HEK293 (cell line): ENCODE measurements around the gene CCN2.

Experiments used
- CTCF ChIA-PET: fragments of 350-600 bp; formaldehyde crosslinking; extraction: SDS; loops from one replicate; lab custom pipeline; 2021; ENCODE audit warnings: antibody characterized with exemption; lab: Yijun Ruan, JAX
- POLR2A ChIA-PET: fragments of 300-600 bp; formaldehyde crosslinking; extraction: SDS; loops from one replicate; lab custom pipeline; 2020; ENCODE audit warnings: antibody characterized with exemption, inconsistent platforms; lab: Yijun Ruan, JAX
- H3K27ac ChIP-seq: fragments of 200-500 bp; sonication (Bioruptor generic); 2 replicates; pipeline ENCODE4 v1.5.1; 2014; ENCODE audit warnings: low read depth, low read length, control low read depth, inconsistent platforms; ENCODE audit errors: extremely low read depth
- H3K36me3 ChIP-seq, 2 experiments: fragments of 200-500 bp in 1 of 2; sonication (Bioruptor generic) in 1 of 2; 1 replicate in 1 of 2; 2 replicates in 1 of 2; pipeline ENCODE4 v1.5.1; 2014 to 2017; ENCODE audit warnings: inconsistent platforms in 2 of 2, low read length in 2 of 2; ENCODE audit not compliant: control insufficient read depth in 2 of 2, insufficient read depth in 1 of 2
- H3K4me1 ChIP-seq: fragments of 200-500 bp; sonication (Bioruptor generic); 2 replicates; pipeline ENCODE4 v1.5.1; 2014; ENCODE audit warnings: mild to moderate bottlenecking, low read length, inconsistent platforms; ENCODE audit not compliant: control insufficient read depth, insufficient read depth
- H3K4me3 ChIP-seq: 2 replicates; pipeline ENCODE4 v1.5.1; 2011; ENCODE audit warnings: low read depth, mild to moderate bottlenecking, control low read depth, low read length, moderate library complexity
- H3K9me3 ChIP-seq: fragments of 200-500 bp; sonication (Bioruptor generic); 2 replicates; pipeline ENCODE4 v1.5.1; 2014; ENCODE audit warnings: low read depth, low read length, inconsistent platforms; ENCODE audit not compliant: control insufficient read depth, insufficient read depth
- GLI2 ChIP-seq: fragments of 450-650 bp; formaldehyde crosslinking; IDR thresholded peaks from 2 replicates; pipeline ENCODE4; 2017; ENCODE audit warnings: missing biosample characterization, missing genetic modification characterization, low read depth, borderline replicate concordance
- GLIS1 ChIP-seq: fragments of 450-650 bp; formaldehyde crosslinking; IDR thresholded peaks from 2 replicates; pipeline ENCODE4 v1.5.1; 2016; ENCODE audit warnings: missing biosample characterization, missing genetic modification characterization
- KLF16 ChIP-seq: fragments of 450-650 bp; formaldehyde crosslinking; IDR thresholded peaks from 2 replicates; pipeline ENCODE4 v1.5.1; 2017; ENCODE audit warnings: missing biosample characterization, missing genetic modification characterization
- SP7 ChIP-seq: fragments of 450-650 bp; formaldehyde crosslinking; IDR thresholded peaks from 2 replicates; pipeline ENCODE4 v1.5.1; 2016; ENCODE audit warnings: missing biosample characterization, missing genetic modification characterization
- TSHZ1 ChIP-seq: fragments of 450-650 bp; formaldehyde crosslinking; IDR thresholded peaks from 2 replicates; pipeline ENCODE4 v1.5.1; 2016; ENCODE audit warnings: missing biosample characterization, missing genetic modification characterization, borderline replicate concordance
- ZBTB1 ChIP-seq: fragments of 450-650 bp; formaldehyde crosslinking; IDR thresholded peaks from 2 replicates; pipeline ENCODE4 v1.5.1; 2016; ENCODE audit warnings: missing biosample characterization, missing genetic modification characterization
- ZBTB10 ChIP-seq: fragments of 450-650 bp; formaldehyde crosslinking; IDR thresholded peaks from 2 replicates; pipeline ENCODE4 v1.5.1; 2016; ENCODE audit warnings: missing biosample characterization, missing genetic modification characterization
- ZBTB21 ChIP-seq: fragments of 450-650 bp; formaldehyde crosslinking; IDR thresholded peaks from 2 replicates; pipeline ENCODE4 v1.5.1; 2017; ENCODE audit warnings: missing biosample characterization, missing genetic modification characterization
- ZBTB44 ChIP-seq: fragments of 450-650 bp; IDR thresholded peaks from 2 replicates; pipeline ENCODE4 v1.5.1; 2018; ENCODE audit warnings: missing biosample characterization, mild to moderate bottlenecking, missing genetic modification characterization
- ZFHX2 ChIP-seq: fragments of 450-650 bp; formaldehyde crosslinking; conservative IDR thresholded peaks from 2 replicates; pipeline ENCODE4 v1.5.1; 2016; ENCODE audit warnings: missing biosample characterization, missing genetic modification characterization
- ZNF114 ChIP-seq: fragments of 450-650 bp; formaldehyde crosslinking; IDR thresholded peaks from 2 replicates; pipeline ENCODE4 v1.5.0; 2017; ENCODE audit warnings: missing biosample characterization, missing genetic modification characterization
- ZNF121 ChIP-seq: fragments of 450-650 bp; formaldehyde crosslinking; IDR thresholded peaks from 2 replicates; pipeline ENCODE4 v1.5.1; 2016; ENCODE audit warnings: missing biosample characterization, missing genetic modification characterization
- ZNF354C ChIP-seq: fragments of 450-650 bp; formaldehyde crosslinking; IDR thresholded peaks from 2 replicates; pipeline ENCODE4 v1.5.1; 2016; ENCODE audit warnings: missing biosample characterization, missing genetic modification characterization, low read depth, borderline replicate concordance
- ZNF366 ChIP-seq: fragments of 450-650 bp; formaldehyde crosslinking; conservative IDR thresholded peaks from 2 replicates; pipeline ENCODE4 v1.5.1; 2016; ENCODE audit warnings: missing biosample characterization, missing genetic modification characterization
- ZNF501 ChIP-seq: fragments of 450-650 bp; formaldehyde crosslinking; IDR thresholded peaks from 2 replicates; pipeline ENCODE4 v1.5.1; 2016; ENCODE audit warnings: missing biosample characterization, missing genetic modification characterization
- ZNF549 ChIP-seq: fragments of 450-650 bp; IDR thresholded peaks from 2 replicates; pipeline ENCODE4 v1.5.1; 2018; ENCODE audit warnings: missing biosample characterization, missing genetic modification characterization, mild to moderate bottlenecking, inconsistent platforms, moderate library complexity
- ZNF624 ChIP-seq: fragments of 450-650 bp; formaldehyde crosslinking; IDR thresholded peaks from 2 replicates; pipeline ENCODE4 v1.5.1; 2017; ENCODE audit warnings: missing biosample characterization, missing genetic modification characterization
- ZNF654 ChIP-seq: fragments of 450-650 bp; formaldehyde crosslinking; IDR thresholded peaks from 2 replicates; pipeline ENCODE4 v1.5.1; 2016; ENCODE audit warnings: low read depth, missing biosample characterization, missing genetic modification characterization
- ZNF76 ChIP-seq: fragments of 450-650 bp; formaldehyde crosslinking; IDR thresholded peaks from 2 replicates; pipeline ENCODE4; 2016; ENCODE audit warnings: low read depth, missing biosample characterization, missing genetic modification characterization, borderline replicate concordance
- ZNF837 ChIP-seq: fragments of 450-650 bp; formaldehyde crosslinking; IDR thresholded peaks from 2 replicates; pipeline ENCODE4 v1.5.1; 2016; ENCODE audit warnings: missing biosample characterization, missing genetic modification characterization

CCN2 gene

GRCh38 chr6:131946404-131946991 lies 4.7 kb downstream of the CCN2 start:
- Histone ChIP-seq H3K9me3 (no peaks in the 10 kb centered on the region), H3K36me3 (peaks cover 0 to 8% of the 10 kb centered on the region in 2 experiments; a peak in 1 of 3 replicates), H3K4me3 (no peak overlapping the region), H3K4me1 (peaks cover 9% of the 10 kb centered on the region; the same call in 1 of the 2 replicates), H3K27ac (no peak overlapping the region)
- POLR2A ChIA-PET: interaction anchor here (1.1 to 1.7 kb wide), 5 partner anchors 8 to 21 kb away, joined by 3 to 8 read pairs (median 4); no protein-coding TSS in a partner anchor
- TF ChIP-seq KLF16 (tag by site-specific recombination) (no peak), ZBTB10 (tag by site-specific recombination) (no peak), ZNF549 (tag by site-specific recombination) (no peak), SP7 (tag by site-specific recombination) (no peak), ZNF354C (tag by site-specific recombination) (no peak), ZNF114 (tag by site-specific recombination) (no peak), ZBTB21 (tag by site-specific recombination) (no peak), ZNF654 (no peak), ZNF837 (tag by site-specific recombination) (no peak), GLIS1 (no peak), ZNF76 (tag by site-specific recombination) (no peak), TSHZ1 (tag by site-specific recombination) (no peak), ZNF366 (no peak), ZNF624 (tag by site-specific recombination) (no peak), ZFHX2 (tag by site-specific recombination) (no peak), ZNF121 (tag by site-specific recombination) (no peak), ZNF501 (tag by site-specific recombination) (no peak), ZBTB1 (no peak), GLI2 (tag by site-specific recombination) (no peak), ZBTB44 (tag by site-specific recombination) (no peak)
- CTCF ChIA-PET: interaction anchor here (0.7 to 9.1 kb wide), 5 partner anchors 9 to 224 kb away, joined by 3 to 113 read pairs (median 4); no protein-coding TSS in a partner anchor
